Epithelial cell of proximal tubule (primary cell): ENCODE measurements around the gene HLCS. TPM values are rescaled to one million over a fixed set of nuclear protein-coding genes. Genes with fewer than 3 reads are reported as not detected.
A peak's percentile ranks its signal among the peaks of the same experiment; 100 is the strongest.

Source experiments
- DNase-seq: peaks from one replicate; pipeline ENCODE4 v3.0.0-alpha.2; 2011; ENCODE audit warnings: low read depth
- H3K4me3 ChIP-seq: 2 replicates; pipeline ENCODE4 v1.5.1; 2011; ENCODE audit warnings: low read depth, mild to moderate bottlenecking, low read length
- total RNA-seq: library from RNA; depleted of rRNA; stranded (reverse); fragments of >200 nt; gene quantifications from 2 replicates; pipeline ENCODE4 v1.2.3, GENCODE V29; 2015
- TF ChIP-seq, protein P1 (sequence below): conservative IDR thresholded peaks from 2 replicates; pipeline ENCODE4 v1.5.1; 2012; ENCODE audit warnings: low read depth, mild to moderate bottlenecking, low read length

The HLCS gene
- total RNA-seq, 1 donor from 2014 or later, result 21.0 TPM

DNA sequence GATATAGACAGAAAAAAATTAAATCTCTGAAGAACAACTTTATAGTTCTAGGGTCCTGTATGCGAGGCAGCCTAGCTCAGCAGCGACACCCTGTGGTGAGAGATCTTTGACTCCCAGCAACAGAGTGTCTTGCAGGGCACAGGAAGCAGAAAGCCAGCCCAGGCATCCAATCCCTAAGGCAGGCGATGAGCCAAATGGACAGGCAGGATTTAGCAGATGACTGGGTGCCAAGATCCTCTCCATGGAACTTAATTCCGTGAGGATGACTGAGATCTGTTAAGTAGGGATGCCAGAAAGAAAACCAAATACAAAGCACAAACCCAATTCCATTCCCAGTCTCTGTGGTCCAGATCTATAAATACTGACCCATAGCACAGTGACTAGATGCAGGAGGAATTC is 38.8 kb downstream of the HLCS start:
- TF ChIP-seq, protein P1, sequence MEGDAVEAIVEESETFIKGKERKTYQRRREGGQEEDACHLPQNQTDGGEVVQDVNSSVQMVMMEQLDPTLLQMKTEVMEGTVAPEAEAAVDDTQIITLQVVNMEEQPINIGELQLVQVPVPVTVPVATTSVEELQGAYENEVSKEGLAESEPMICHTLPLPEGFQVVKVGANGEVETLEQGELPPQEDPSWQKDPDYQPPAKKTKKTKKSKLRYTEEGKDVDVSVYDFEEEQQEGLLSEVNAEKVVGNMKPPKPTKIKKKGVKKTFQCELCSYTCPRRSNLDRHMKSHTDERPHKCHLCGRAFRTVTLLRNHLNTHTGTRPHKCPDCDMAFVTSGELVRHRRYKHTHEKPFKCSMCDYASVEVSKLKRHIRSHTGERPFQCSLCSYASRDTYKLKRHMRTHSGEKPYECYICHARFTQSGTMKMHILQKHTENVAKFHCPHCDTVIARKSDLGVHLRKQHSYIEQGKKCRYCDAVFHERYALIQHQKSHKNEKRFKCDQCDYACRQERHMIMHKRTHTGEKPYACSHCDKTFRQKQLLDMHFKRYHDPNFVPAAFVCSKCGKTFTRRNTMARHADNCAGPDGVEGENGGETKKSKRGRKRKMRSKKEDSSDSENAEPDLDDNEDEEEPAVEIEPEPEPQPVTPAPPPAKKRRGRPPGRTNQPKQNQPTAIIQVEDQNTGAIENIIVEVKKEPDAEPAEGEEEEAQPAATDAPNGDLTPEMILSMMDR, result peak; percentile 98
- H3K4me3 ChIP-seq, result no peak overlapping the region
- DNase-seq, result no peak

DNA sequence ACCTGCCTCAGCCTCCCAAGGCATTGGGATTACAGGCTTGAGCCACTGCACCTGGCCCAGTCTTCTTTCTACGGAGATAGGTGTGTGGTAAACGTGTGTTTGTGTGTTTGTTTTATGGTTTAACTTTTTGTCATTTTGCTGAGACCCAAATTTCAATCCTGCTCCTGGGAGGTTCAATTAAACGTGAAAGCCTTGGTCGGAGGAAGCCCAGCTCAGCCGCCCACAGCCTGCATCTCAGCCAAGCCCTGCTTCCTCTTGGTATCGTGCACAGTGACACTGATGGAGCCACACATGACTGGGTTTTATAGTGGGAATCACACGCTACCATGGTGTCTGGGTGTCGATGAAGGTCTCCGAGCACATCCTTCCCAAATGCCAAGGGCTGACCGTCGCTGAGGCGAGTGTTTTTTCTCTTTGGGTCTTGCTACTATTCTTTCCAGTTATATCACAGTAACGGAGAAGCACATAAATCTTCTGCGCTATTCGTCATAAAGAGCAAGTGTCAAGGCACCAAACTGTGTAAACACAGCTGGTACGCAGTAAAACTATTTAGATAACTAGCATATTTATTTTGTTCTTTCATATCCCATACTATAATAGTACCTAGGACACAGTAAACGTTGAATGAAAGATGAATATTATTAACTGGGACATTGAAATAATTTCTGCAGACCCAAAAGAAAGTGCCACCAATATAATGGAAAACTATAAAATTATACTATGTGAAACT is 39.3 kb downstream of the HLCS start:
- DNase-seq, result no peak
- no peak overlapping the region for H3K4me3 ChIP-seq
- TF ChIP-seq, protein P1, result no peak

DNA sequence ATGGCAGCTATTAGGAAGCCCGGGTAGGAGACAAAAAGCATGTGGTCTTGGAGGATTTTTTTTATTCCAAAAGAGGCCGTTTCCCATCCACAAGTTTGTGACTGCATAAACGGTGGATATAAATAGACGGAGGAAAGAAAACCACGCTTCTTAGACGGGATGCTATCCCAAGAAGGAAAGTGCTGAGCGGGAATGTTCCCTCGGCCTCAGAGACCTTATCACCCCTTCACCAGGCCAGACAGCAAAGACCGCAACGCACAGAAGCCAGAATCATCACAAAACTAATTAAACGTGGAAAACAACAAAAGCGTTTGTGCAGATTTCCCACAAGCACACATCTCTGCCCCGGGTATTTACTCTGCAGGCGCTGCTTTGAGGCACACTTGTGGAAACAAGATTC is 43.2 kb downstream of the HLCS start:
- TF ChIP-seq, protein P1, result no peak

DNA sequence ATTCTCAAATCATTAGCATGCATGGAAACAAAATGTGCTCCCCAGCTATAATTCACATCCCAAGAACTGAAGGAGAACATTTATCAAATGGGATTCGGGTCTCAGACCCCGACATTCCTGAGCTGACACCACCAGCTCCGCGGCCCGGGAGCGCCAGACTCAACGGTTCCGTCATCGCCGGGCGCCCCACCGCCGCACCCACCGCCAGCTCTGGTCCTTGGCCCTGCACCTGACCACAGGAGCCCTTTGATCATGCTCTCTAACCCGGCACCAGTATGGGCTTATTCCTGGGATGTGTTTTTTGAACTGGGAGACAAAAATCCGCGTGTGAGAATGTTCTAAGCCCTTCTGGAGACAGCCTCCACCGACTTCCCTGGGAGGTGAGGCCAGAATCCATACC is 43.6 kb downstream of the HLCS start:
- TF ChIP-seq, protein P1, result no peak
- no peak overlapping the region for H3K4me3 ChIP-seq
- DNase-seq, result no peak

More for the DNA sequence above, 43.2 kb downstream of the HLCS start:
- DNase-seq, result no peak
- H3K4me3 ChIP-seq, result no peak overlapping the region

DNA sequence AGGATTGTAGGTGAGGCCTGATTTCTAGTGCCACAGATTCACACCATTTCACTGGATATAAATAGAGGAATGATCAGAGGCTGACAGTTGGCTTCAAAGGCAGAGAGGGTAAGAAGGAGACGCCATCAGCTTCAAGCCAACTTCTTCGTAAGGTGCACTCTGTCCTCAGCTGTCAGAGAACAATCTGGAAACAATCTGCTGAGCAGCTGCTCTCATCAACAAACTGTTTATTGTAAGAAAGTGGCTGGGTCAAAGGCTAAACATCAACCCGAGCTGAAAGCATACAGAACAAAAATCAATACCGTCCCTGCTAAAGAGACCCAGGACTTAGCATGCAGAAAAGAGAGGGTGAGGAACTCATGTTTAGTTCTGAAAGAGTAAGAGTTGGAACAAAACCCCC is 48.2 kb downstream of the HLCS start:
- H3K4me3 ChIP-seq, result no peak overlapping the region
- TF ChIP-seq, protein P1, result no peak
- no peak for DNase-seq

DNA sequence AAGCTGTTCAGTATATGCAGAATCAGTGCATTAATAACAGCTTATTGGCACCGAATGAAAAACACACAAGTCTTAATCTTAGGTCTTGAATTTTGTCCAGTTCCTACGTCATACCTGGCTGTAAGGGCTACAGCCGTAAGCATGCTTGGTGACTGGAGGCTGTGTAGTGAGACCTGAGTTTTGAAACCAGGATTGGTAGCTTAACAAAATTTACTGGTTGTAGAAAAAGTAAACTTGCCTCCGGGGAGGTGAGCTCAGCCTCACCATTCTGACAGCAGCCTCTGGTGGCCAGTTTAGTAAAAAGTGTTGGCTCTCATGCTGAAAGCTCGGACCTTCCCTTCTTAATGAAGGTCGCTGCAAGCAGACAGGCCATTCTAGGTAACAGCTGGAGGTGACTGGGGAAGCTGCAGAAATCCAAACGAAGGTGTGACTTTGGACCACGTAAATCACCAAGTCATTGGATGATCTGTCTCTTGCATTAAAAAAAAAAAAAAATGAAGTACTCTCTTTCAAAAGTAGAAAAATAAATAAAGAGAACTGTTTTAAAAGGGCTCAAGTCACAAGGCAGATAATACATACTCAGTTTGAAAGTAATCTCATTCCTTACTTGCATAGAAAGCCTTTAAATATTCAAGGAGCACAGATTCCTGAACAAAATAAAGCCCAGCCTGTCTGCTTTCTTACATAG is 48.9 kb downstream of the HLCS start:
- no peak for DNase-seq
- no peak overlapping the region for H3K4me3 ChIP-seq
- TF ChIP-seq, protein P1, result peak; percentile 74

DNA sequence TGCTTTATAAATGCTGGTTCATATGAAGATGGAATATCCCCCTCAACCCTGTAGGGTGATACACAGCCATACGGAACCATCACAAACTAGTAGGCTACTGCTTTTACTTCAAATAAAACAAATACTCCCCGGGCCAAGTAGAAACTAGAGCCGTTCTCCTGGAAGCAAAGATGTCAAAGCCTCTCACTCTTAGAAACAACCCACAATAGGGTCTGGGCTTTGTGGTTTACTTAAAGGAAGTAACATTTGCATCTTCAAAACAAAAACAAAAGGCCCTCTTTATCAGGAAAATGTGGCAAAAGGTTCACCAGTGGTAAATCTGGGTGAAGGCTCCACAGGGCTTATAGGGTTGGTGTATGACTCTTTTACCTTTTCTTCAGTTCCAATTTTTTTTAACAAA is 49.8 kb downstream of the HLCS start:
- TF ChIP-seq, protein P1, result no peak

More for the DNA sequence above, 49.8 kb downstream of the HLCS start:
- H3K4me3 ChIP-seq, result no peak overlapping the region
- DNase-seq, result no peak
